Retinal pigment epithelial cell (primary cell): ENCODE results near the gene MYOG.

Experiments used
- DNase-seq: peaks from one replicate; pipeline ENCODE4 v3.0.0-alpha.2; 2010; ENCODE audit warnings: low read depth
- H3K4me3 ChIP-seq: 2 replicates; pipeline ENCODE4 v1.5.1; 2011; ENCODE audit warnings: mild to moderate bottlenecking, low read length, control low read depth, moderate library complexity
- TF ChIP-seq, protein P1 (sequence below): conservative IDR thresholded peaks from 2 replicates; pipeline ENCODE4 v1.5.1; 2011; ENCODE audit warnings: low read depth, low read length, control low read depth, inconsistent platforms

MYOG gene

DNA sequence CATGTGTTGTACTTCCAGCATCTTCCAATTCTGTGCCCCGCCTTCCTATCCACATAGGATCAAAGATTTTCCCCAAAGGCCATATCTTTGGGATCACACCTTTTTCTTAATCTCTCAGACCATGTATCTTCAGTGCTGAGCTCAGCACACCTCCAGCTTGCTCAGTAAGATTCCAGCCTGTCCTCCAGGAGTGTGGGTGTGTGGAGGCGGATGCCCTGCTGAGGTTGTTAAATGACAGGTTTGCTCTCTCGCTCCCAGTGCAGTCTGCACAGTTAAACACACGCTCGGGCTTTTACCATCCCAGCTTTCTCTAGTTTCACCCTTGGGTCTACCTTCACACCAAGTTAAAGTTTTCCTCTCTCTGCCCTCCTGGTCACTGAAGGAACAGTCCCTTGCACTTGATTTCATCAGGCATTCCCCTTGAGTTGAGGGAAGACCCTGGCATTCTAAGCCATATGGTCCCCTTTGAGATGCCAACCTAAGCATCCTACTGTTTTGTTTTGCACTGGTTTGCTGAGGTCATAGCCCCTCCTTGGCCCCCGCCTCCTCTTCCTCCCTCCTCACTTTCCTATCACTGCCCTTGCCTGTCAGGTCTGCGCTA lies 13.7 kb downstream of the MYOG start:
- no peak overlapping the region for H3K4me3 ChIP-seq
- TF ChIP-seq, protein P1, sequence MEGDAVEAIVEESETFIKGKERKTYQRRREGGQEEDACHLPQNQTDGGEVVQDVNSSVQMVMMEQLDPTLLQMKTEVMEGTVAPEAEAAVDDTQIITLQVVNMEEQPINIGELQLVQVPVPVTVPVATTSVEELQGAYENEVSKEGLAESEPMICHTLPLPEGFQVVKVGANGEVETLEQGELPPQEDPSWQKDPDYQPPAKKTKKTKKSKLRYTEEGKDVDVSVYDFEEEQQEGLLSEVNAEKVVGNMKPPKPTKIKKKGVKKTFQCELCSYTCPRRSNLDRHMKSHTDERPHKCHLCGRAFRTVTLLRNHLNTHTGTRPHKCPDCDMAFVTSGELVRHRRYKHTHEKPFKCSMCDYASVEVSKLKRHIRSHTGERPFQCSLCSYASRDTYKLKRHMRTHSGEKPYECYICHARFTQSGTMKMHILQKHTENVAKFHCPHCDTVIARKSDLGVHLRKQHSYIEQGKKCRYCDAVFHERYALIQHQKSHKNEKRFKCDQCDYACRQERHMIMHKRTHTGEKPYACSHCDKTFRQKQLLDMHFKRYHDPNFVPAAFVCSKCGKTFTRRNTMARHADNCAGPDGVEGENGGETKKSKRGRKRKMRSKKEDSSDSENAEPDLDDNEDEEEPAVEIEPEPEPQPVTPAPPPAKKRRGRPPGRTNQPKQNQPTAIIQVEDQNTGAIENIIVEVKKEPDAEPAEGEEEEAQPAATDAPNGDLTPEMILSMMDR: no peak
- no peak for DNase-seq

DNA sequence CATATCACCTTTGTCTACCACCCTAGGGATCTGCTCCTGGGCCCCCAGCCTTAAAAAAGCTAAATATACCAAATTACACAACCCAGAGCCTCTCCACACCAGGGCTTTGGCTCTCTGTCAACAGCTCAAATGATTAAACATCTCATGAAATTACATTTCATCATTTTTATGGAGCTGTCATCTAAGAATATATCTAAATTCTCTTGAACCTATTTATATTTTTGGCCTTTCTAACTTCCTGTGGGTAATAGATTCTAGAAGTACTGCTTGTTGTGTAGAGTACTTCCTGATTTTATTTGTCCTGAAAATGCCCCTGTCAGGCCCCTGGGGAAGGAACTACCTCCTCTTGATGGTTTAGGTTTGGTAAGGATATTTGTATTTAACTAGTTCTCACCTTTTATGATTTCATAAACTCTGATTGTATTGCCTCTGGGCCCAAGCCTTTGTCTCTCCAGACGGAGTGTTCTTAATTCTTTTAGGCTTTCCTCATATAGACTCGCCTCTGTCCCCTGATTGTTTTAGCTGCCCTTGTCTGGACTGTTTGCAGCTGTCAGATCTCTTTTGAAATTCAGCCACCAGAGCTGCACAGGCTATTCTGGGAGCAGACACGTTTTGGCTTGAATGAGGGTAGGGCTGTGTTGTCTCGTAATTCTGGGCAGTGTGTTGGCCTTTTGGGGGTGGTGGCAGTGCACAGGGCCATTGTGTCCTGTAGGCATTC lies 16.6 kb downstream of the MYOG start:
- no peak overlapping the region for H3K4me3 ChIP-seq
- TF ChIP-seq, protein P1: no peak
- DNase-seq: no peak

DNA sequence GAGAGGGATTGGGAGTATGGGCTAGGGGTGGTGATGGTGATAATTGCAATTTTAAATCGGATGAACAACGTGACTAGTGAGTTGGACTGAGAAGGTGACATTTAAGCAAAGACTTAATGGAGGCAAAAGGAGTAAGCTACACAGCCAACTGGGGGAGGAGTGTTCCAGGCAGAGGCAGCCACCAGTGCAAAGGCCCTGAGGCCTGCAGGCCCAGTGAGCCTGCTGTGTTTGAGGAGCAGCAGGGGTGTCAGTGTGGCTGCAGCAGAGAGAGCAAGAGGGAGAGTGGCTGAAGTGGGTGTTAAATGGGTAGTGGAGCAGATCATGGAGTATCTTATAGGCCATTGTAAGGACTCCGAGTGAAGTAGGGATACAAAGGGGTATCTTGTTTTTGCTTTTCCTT lies 18.8 kb downstream of the MYOG start:
- TF ChIP-seq, protein P1: no peak
- no peak for DNase-seq
- H3K4me3 ChIP-seq: no peak overlapping the region

DNA sequence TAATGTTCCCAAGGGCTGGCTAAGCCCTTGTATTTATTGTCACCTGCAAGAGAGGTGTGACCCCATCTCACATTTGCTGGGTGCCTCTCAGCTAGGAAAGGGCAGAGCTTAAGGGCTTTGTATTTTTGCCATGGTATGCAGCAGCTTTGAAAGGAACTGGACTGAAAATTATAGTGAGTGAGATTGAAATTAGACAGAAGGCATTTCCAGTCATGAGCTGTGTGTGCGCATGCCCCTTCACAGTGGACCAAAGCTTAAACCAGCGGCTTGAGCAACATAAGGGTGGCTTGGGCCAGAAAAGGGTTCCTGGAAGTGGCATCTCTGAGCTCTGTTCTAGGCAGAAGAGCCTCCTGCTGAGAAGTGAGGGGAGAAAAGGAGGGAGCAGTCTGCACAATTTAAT lies 19.8 kb downstream of the MYOG start:
- no peak for DNase-seq
- TF ChIP-seq, protein P1: no peak
- H3K4me3 ChIP-seq: no peak overlapping the region

DNA sequence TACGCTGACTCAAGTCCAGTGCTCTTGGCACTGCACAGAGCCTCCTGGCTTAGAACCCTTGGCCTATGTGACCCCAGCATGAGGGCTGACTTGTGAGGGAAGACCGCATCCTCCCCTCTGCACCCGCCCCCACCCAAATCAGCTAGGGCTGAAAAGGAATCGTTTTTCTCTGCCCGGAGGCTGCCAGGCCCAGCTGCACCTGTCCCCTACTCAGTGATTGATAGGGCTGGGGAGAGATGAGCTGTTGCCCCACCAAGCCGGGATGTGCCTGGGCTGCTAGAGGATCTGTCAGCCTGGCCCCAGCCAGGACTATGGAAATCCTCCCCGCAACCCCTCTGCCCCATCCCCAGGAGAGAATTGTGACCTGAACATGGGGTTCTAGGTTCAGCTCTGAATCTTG lies 20.6 kb downstream of the MYOG start:
- H3K4me3 ChIP-seq: no peak overlapping the region
- TF ChIP-seq, protein P1: no peak
- DNase-seq: no peak

DNA sequence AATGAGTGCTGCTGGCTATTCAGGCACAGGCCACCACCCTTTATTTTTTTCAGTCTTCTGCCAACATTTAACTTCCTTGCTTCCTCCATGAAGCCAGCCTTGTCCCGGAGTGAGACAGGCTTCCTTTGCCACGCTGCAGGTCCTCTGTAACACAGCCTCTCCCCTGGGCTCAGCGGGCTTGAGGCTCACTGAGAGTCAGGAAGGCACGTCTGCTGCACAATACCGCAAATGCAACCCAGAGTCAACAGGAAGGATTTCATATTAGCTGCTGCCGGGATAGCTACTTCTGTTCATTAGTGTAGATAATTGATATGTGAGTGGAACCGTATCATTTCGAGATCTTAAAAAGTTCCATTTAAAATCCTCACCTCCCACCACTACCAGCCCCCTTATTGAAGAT lies 22.5 kb downstream of the MYOG start:
- TF ChIP-seq, protein P1: no peak
- H3K4me3 ChIP-seq: no peak overlapping the region
- DNase-seq: no peak

DNA sequence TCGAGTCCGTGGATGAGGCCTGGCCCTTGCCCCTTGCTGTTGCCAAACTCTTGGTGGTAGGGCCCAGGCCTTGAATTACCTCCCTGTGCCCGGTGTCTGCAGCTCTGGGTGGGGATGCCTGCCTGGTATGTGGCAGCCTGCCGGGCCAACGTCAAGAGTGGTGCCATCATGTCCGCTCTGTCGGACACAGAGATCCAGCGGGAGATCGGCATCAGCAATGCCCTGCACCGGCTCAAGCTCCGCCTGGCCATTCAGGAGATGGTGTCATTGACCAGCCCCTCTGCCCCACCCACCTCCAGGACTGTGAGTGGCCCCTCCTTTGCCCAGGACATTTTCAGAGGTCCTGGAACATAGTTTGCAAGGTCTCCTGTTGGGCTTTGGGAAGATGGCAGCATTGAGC lies 25.7 kb downstream of the MYOG start:
- DNase-seq: no peak
- H3K4me3 ChIP-seq: no peak overlapping the region
- TF ChIP-seq, protein P1: no peak
